ENCODE measurements around the gene PHF19. TPM values are rescaled to one million over a fixed set of nuclear protein-coding genes. Genes with fewer than 3 reads are reported as not detected.

PHF19 gene
- total and polyA plus RNA-seq, 10 of the 15 experiments (the other 5 are each of a cell fraction or from before 2014, with no cell fraction given), result 26.0 to 133 (median 87.7) TPM

- TF ChIP-seq HDAC6 (IDR thresholded peaks at IDR 0.05; ENCODE audit: unreplicated experiment) (no peak), TBL1XR1 (IDR thresholded peaks at IDR 0.05; ENCODE audit: low read depth, low read length) (no peak), NFYB (IDR thresholded peaks at IDR 0.05; ENCODE audit: insufficient read depth, low read depth, low read length) (no peak), CREM (IDR thresholded peaks at IDR 0.05; ENCODE audit: low read depth) (no peak)
Observed at GRCh38 chr9:120854596-120855327, 22.2 kb downstream of the PHF19 start (continued).

- FAIRE-seq, result no peak
- ChIA-PET CTCF (interaction anchor here (0.6 kb wide), 1 partner anchor 575 kb away, joined by 3 read pairs; no protein-coding TSS in a partner anchor), SMC1A (ENCODE audit: uncharacterized antibody, unreplicated experiment) (interaction anchor here (1.2 to 1.3 kb wide), 2 partner anchors 98 to 207 kb away, joined by 3 read pairs; no protein-coding TSS in a partner anchor), RAD21 (ENCODE audit: unreplicated experiment) (interaction anchor here (0.9 kb wide), 1 partner anchor 10 kb away, joined by 3 read pairs; the partner anchor contains the start of gene PSMD5), POLR2A (no interaction called here)
- no peak overlapping the region for H3K27ac ChIP-seq (ENCODE audit: control insufficient read depth, insufficient read depth)
- in situ Hi-C loops (cut with MboI) (no loop called here), intact Hi-C loops (cut with micrococcal nuclease; ENCODE audit: unreplicated experiment) (no loop called here)
- H4K20me1 ChIP-seq (ENCODE audit: control insufficient read depth, insufficient read depth), result no peaks in the 10 kb centered on the region
- H3K9me3 ChIP-seq (replicated peaks; ENCODE audit: control insufficient read depth, insufficient read depth, low read length), result no peaks in the 10 kb centered on the region
- peaks cover 14 to 16% of the 10 kb centered on the region in 2 experiments for H3K36me3 ChIP-seq (ENCODE audit: control insufficient read depth in 2 of 2, insufficient read depth in 2 of 2, low read length in 1 of 2)
- no peak overlapping the region for H3K9ac ChIP-seq (ENCODE audit: control insufficient read depth, insufficient read depth, low read length)
- H3K27me3 ChIP-seq (replicated peaks in 1 of 2; ENCODE audit: control insufficient read depth in 2 of 2, insufficient read depth in 2 of 2, low read length in 1 of 2), result no peaks in the 10 kb centered on the region
- no TSS peak for BruUV-seq (replicated peaks)
- H2AFZ ChIP-seq (ENCODE audit: control insufficient read depth, low read depth, low read length), result no peak overlapping the region
- no peak overlapping the region for H3K4me3 ChIP-seq
- no peak overlapping the region for H3K4me2 ChIP-seq (ENCODE audit: control insufficient read depth, insufficient read depth)
- H3K79me2 ChIP-seq (ENCODE audit: control insufficient read depth, insufficient read depth, low read length), result no peaks in the 10 kb centered on the region
- TF ChIP-seq NRF1 (conservative IDR thresholded peaks at IDR 0.05; ENCODE audit: low read depth, low read length) (no peak), BACH1 (IDR thresholded peaks at IDR 0.05; ENCODE audit: borderline replicate concordance) (no peak), FOS (IDR thresholded peaks at IDR 0.05; ENCODE audit: borderline replicate concordance, extremely low read depth, insufficient read length) (no peak), JUNB (IDR thresholded peaks at IDR 0.05) (no peak), KLF5 (IDR thresholded peaks at IDR 0.05; ENCODE audit: partially characterized antibody) (no peak), NR2F1 (conservative IDR thresholded peaks at IDR 0.05) (no peak), POLR2AphosphoS5 (IDR thresholded peaks at IDR 0.05; ENCODE audit: low read length) (no peak), RAD51 (IDR thresholded peaks at IDR 0.05) (no peak), NFYB (IDR thresholded peaks at IDR 0.05; ENCODE audit: insufficient read depth, low read depth, low read length) (no peak), POU2F2 (IDR thresholded peaks at IDR 0.05; ENCODE audit: borderline replicate concordance, low read depth, low read length) (no peak)
- no peak for DNase-seq (ENCODE audit: low read depth, low spot score)
- no peaks in the 10 kb centered on the region for H3K4me1 ChIP-seq (ENCODE audit: control insufficient read depth, insufficient read depth, low read length)
- ATAC-seq, result no peak
- 79% methylated on average over 6 of the region's 6 CpGs for WGBS (ENCODE audit: insufficient coverage, insufficient replicate concordance, low lambda C conversion rate, missing lambda C conversion rate)
Observed at GRCh38 chr9:120853198-120853597, 23.8 kb downstream of the PHF19 start.

Measured in GM12878 (cell line).